MM.1S (cell line): Measurements from ENCODE around the gene TGFBR3L.

ENCODE experiments used
- DNase-seq: peaks from one replicate; pipeline ENCODE4 v3.0.0-alpha.2; 2015
- H2AFZ ChIP-seq: fragments of 300-600 bp; sonication (generic); 2 replicates; pipeline ENCODE4 v1.6.0; 2016; ENCODE audit warnings: antibody characterized with exemption, low read length
- H3F3A ChIP-seq: fragments of 300-600 bp; sonication (generic); 2 replicates; pipeline ENCODE4 v1.6.1; 2016; ENCODE audit warnings: mild to moderate bottlenecking, antibody characterized with exemption, low read length, moderate library complexity, mixed read lengths; ENCODE audit not compliant: insufficient read depth
- H3K27ac ChIP-seq: fragments of 300-600 bp; sonication (generic); 2 replicates; pipeline ENCODE4 v1.5.1; 2016; ENCODE audit warnings: mild to moderate bottlenecking, low read length
- H3K27me3 ChIP-seq: fragments of 300-600 bp; sonication (generic); replicated peaks from 2 replicates; pipeline ENCODE4 v1.6.0; 2016; ENCODE audit warnings: low read length; ENCODE audit not compliant: insufficient read depth
- H3K36me3 ChIP-seq: fragments of 300-600 bp; sonication (generic); replicated peaks from 2 replicates; pipeline ENCODE4 v1.6.1; 2016; ENCODE audit warnings: mild to moderate bottlenecking, low read length, mixed read lengths; ENCODE audit not compliant: insufficient read depth
- H3K4me1 ChIP-seq: fragments of 300-600 bp; sonication (generic); 2 replicates; pipeline ENCODE4 v1.6.1; 2016; ENCODE audit warnings: low read length, mixed read lengths
- H3K4me2 ChIP-seq: fragments of 300-600 bp; sonication (generic); 2 replicates; pipeline ENCODE4 v1.6.0; 2016; ENCODE audit warnings: low read depth, low read length
- H3K4me3 ChIP-seq: fragments of 300-600 bp; sonication (generic); 2 replicates; pipeline ENCODE4 v1.5.1; 2016; ENCODE audit warnings: low read length, mixed read lengths
- H3K79me2 ChIP-seq: fragments of 300-600 bp; sonication (generic); 2 replicates; pipeline ENCODE4 v1.6.1; 2016; ENCODE audit warnings: mixed run types, low read length, mixed read lengths
- H3K9ac ChIP-seq: fragments of 300-600 bp; sonication (generic); 2 replicates; pipeline ENCODE4 v1.6.1; 2016; ENCODE audit warnings: low read length, mixed read lengths
- H3K9me2 ChIP-seq: fragments of 300-600 bp; sonication (generic); replicated peaks from 2 replicates; pipeline ENCODE4 v1.6.1; 2016; ENCODE audit warnings: mild to moderate bottlenecking, low read length, mixed read lengths; ENCODE audit not compliant: insufficient read depth
- H3K9me3 ChIP-seq: fragments of 300-600 bp; sonication (generic); replicated peaks from 2 replicates; pipeline ENCODE4 v1.6.1; 2016; ENCODE audit warnings: mild to moderate bottlenecking, low read length, mixed read lengths; ENCODE audit not compliant: insufficient read depth
- H4K20me1 ChIP-seq: fragments of 300-600 bp; sonication (generic); 2 replicates; pipeline ENCODE4 v1.6.1; 2016; ENCODE audit warnings: mild to moderate bottlenecking, low read length, moderate library complexity, mixed read lengths; ENCODE audit not compliant: insufficient read depth
- EZH2 ChIP-seq: fragments of 300-600 bp; sonication (generic); optimal IDR thresholded peaks from 2 replicates; pipeline ENCODE3; 2017; ENCODE audit warnings: low read depth, mild to moderate bottlenecking, antibody characterized with exemption, low read length, mixed read lengths
- EZH2phosphoT487 ChIP-seq: fragments of 300-600 bp; sonication (generic); IDR thresholded peaks from 2 replicates; pipeline ENCODE4 v1.6.1; 2018; ENCODE audit warnings: antibody characterized with exemption, low read length
- TF ChIP-seq, protein P1 (sequence below): fragments of 300-600 bp; sonication (generic); IDR thresholded peaks from 2 replicates; pipeline ENCODE4 v1.5.1; 2016; ENCODE audit warnings: antibody characterized with exemption, low read length, mixed read lengths

Gene TGFBR3L

GRCh38 chr19:7879111-7879807 lies 35.4 kb upstream of the TGFBR3L start:
- Histone ChIP-seq H3K36me3 (no peaks in the 10 kb centered on the region), H3K9me2 (no peaks in the 10 kb centered on the region), H3K79me2 (no peaks in the 10 kb centered on the region), H4K20me1 (no peaks in the 10 kb centered on the region), H3K9me3 (no peaks in the 10 kb centered on the region), H3K4me1 (no peaks in the 10 kb centered on the region), H3K27ac (no peak overlapping the region), H3F3A (no peaks in the 10 kb centered on the region), H3K27me3 (peaks cover 27% of the 10 kb centered on the region), H3K4me2 (no peak overlapping the region), H3K9ac (no peak overlapping the region), H2AFZ (no peak overlapping the region), H3K4me3 (no peak overlapping the region)
- TF ChIP-seq EZH2 (no peak), EZH2phosphoT487 (no peak)
- TF ChIP-seq, protein P1, sequence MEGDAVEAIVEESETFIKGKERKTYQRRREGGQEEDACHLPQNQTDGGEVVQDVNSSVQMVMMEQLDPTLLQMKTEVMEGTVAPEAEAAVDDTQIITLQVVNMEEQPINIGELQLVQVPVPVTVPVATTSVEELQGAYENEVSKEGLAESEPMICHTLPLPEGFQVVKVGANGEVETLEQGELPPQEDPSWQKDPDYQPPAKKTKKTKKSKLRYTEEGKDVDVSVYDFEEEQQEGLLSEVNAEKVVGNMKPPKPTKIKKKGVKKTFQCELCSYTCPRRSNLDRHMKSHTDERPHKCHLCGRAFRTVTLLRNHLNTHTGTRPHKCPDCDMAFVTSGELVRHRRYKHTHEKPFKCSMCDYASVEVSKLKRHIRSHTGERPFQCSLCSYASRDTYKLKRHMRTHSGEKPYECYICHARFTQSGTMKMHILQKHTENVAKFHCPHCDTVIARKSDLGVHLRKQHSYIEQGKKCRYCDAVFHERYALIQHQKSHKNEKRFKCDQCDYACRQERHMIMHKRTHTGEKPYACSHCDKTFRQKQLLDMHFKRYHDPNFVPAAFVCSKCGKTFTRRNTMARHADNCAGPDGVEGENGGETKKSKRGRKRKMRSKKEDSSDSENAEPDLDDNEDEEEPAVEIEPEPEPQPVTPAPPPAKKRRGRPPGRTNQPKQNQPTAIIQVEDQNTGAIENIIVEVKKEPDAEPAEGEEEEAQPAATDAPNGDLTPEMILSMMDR, result no peak
- DNase-seq, result no peak

DNA sequence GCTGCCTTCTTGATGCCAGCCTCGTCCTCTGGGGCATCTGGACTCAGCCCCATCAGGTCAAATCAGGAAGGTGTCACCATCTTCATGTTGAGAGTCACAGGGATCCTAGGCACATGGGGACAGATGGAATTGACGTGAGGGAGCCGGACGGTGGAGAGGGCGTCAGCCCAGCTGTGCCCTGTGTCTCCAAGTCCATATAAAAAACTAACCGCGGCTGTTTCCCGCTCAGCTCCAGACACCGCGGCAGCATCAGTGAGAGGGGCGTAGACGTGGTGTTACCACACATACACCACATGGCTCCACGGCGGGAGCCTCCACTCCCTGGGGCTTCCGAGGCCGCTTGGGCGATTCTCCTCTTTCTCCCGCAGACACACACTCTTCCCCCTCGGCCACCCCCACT lies 34.8 kb upstream of the TGFBR3L start:
- Histone ChIP-seq H3K27me3 (peaks cover 22% of the 10 kb centered on the region), H3K79me2 (no peaks in the 10 kb centered on the region), H3K4me3 (no peak overlapping the region), H3K4me2 (no peak overlapping the region), H3K9me2 (no peaks in the 10 kb centered on the region), H3K9me3 (no peaks in the 10 kb centered on the region), H3K4me1 (no peaks in the 10 kb centered on the region), H3K9ac (no peak overlapping the region), H2AFZ (no peak overlapping the region), H3K27ac (no peak overlapping the region), H3K36me3 (no peaks in the 10 kb centered on the region), H3F3A (no peaks in the 10 kb centered on the region), H4K20me1 (no peaks in the 10 kb centered on the region)
- DNase-seq, result no peak
- TF ChIP-seq EZH2, result no peak
- TF ChIP-seq, protein P1, result no peak
- no peak for TF ChIP-seq EZH2phosphoT487

GRCh38 chr19:7881910-7882309 lies 32.7 kb upstream of the TGFBR3L start:
- no peak for DNase-seq
- Histone ChIP-seq H4K20me1 (no peaks in the 10 kb centered on the region), H3K27ac (no peak overlapping the region), H2AFZ (no peak overlapping the region), H3K4me1 (no peaks in the 10 kb centered on the region), H3K36me3 (no peaks in the 10 kb centered on the region), H3K79me2 (no peaks in the 10 kb centered on the region), H3K9me2 (no peaks in the 10 kb centered on the region), H3K27me3 (peaks cover 24% of the 10 kb centered on the region), H3K9ac (no peak overlapping the region), H3K9me3 (no peaks in the 10 kb centered on the region), H3K4me3 (no peak overlapping the region), H3K4me2 (no peak overlapping the region), H3F3A (no peaks in the 10 kb centered on the region)
- TF ChIP-seq EZH2phosphoT487, result no peak
- no peak for TF ChIP-seq EZH2
- TF ChIP-seq, protein P1, result no peak
